HepG2 (cell line): ENCODE measurements around the gene PDGFB. TPM values are rescaled to one million over a fixed set of nuclear protein-coding genes. Genes with fewer than 3 reads are reported as not detected.

ENCODE experiments used
- AHR ChIP-seq: IDR thresholded peaks from 2 replicates; pipeline ENCODE4 v1.6.1; 2018; ENCODE audit warnings: missing genetic modification reagents, missing compliant biosample characterization
- CHCHD3 ChIP-seq: sonication (generic); formaldehyde crosslinking; IDR thresholded peaks from 2 replicates; pipeline ENCODE4 v1.8.0; 2022; ENCODE audit warnings: mild to moderate bottlenecking, missing genetic modification reagents, moderate library complexity
- EP300 ChIP-seq, 3 experiments: sonication (generic) in 1 of 3; formaldehyde crosslinking in 1 of 3; IDR thresholded peaks; 2 replicates each; pipeline versions ENCODE4 v1.5.1 to v1.6.1; 2011 to 2020; ENCODE audit warnings: low read depth in 2 of 3, low read length in 2 of 3, borderline replicate concordance in 1 of 3, improper control_type of control experiment in 1 of 3, mild to moderate bottlenecking in 1 of 3, missing genetic modification reagents in 1 of 3, moderate library complexity in 1 of 3
- KAT7 ChIP-seq: IDR thresholded peaks from 2 replicates; pipeline ENCODE4 v1.6.1; 2018; ENCODE audit warnings: borderline replicate concordance, missing compliant biosample characterization
- KLF9 ChIP-seq: IDR thresholded peaks from 2 replicates; pipeline ENCODE4 v1.6.1; 2016; ENCODE audit warnings: low read depth
- KMT2A ChIP-seq: sonication (generic); formaldehyde crosslinking; IDR thresholded peaks from 2 replicates; pipeline ENCODE4 v1.4.0; 2020; ENCODE audit warnings: missing genetic modification reagents
- LCORL ChIP-seq, 2 experiments: fragments of 450-650 bp in 1 of 2; sonication (generic) in 1 of 2; formaldehyde crosslinking in 1 of 2; IDR thresholded peaks; 2 replicates each; pipeline versions ENCODE4 v1.5.0 to v1.6.1; 2017 to 2020; ENCODE audit warnings: antibody characterized with exemption in 1 of 2, missing genetic modification reagents in 1 of 2
- MXD4 ChIP-seq: IDR thresholded peaks from 2 replicates; pipeline ENCODE4 v1.6.1; 2016; ENCODE audit warnings: mild to moderate bottlenecking, missing biosample characterization, missing genetic modification reagents
- NCOA1 ChIP-seq: sonication (generic); formaldehyde crosslinking; IDR thresholded peaks from 2 replicates; pipeline ENCODE4 v1.9.0; 2021; ENCODE audit warnings: missing genetic modification reagents
- NR1H2 ChIP-seq: sonication (generic); formaldehyde crosslinking; IDR thresholded peaks from 2 replicates; pipeline ENCODE4 v1.8.1; 2022; ENCODE audit warnings: low read depth, missing genetic modification reagents, borderline replicate concordance
- RELA ChIP-seq: sonication (generic); formaldehyde crosslinking; IDR thresholded peaks from 2 replicates; pipeline ENCODE4 v1.4.0; 2020; ENCODE audit warnings: missing genetic modification reagents
- SRSF9 ChIP-seq: fragments of 200-400 bp; formaldehyde crosslinking; IDR thresholded peaks from 2 replicates; pipeline ENCODE4 v1.6.1; 2018; ENCODE audit warnings: borderline replicate concordance, mild to moderate bottlenecking, low read depth, low read length; ENCODE audit not compliant: insufficient read depth, poor library complexity, severe bottlenecking
- TEAD3 ChIP-seq: optimal IDR thresholded peaks from 2 replicates; pipeline ENCODE3; 2016; ENCODE audit warnings: borderline replicate concordance
- ZBTB10 ChIP-seq: sonication (generic); formaldehyde crosslinking; IDR thresholded peaks from 2 replicates; pipeline ENCODE4 v1.4.0; 2020; ENCODE audit warnings: missing genetic modification reagents, borderline replicate concordance
- ZBTB7B ChIP-seq: sonication (generic); formaldehyde crosslinking; IDR thresholded peaks from 2 replicates; pipeline ENCODE4 v1.4.0; 2020; ENCODE audit warnings: missing genetic modification reagents
- ZIK1 ChIP-seq: sonication (generic); formaldehyde crosslinking; IDR thresholded peaks from 2 replicates; pipeline ENCODE4 v1.5.0; 2020; ENCODE audit warnings: mild to moderate bottlenecking, low read depth, missing genetic modification reagents, borderline replicate concordance
- ZMYM4 ChIP-seq: sonication (generic); formaldehyde crosslinking; IDR thresholded peaks from 2 replicates; pipeline ENCODE4 v1.8.1; 2023; ENCODE audit warnings: mild to moderate bottlenecking, missing genetic modification reagents
- ZNF292 ChIP-seq: sonication (generic); formaldehyde crosslinking; IDR thresholded peaks from 2 replicates; pipeline ENCODE4 v1.8.1; 2022; ENCODE audit warnings: mild to moderate bottlenecking, low read depth, missing genetic modification reagents, borderline replicate concordance
- polyA plus RNA-seq, 8 experiments: library from polyadenylated mRNA; depleted of rRNA in 3 of 8; stranded (reverse) in 7 of 8; unstranded in 1 of 8; fragments of >200 nt; fragmentation: Illumina TruSeq in 4 of 8; extraction: Trizol in 4 of 8; gene quantifications; 2 replicates each; pipeline versions ENCODE4 v1.2.1 to v1.2.3, GENCODE V29; 2011 to 2016; ENCODE audit warnings: low read depth in 4 of 8, missing spikeins in 1 of 8, mixed read lengths in 1 of 8; ENCODE audit not compliant: insufficient read depth in 1 of 8
- total RNA-seq, 5 experiments: library from RNA; depleted of rRNA; stranded (reverse); fragments of >200 nt; fragmentation: Illumina TruSeq; extraction: Trizol; gene quantifications; 2 replicates each; pipeline ENCODE4 v1.2.3, GENCODE V29; 2016; ENCODE audit warnings: low read depth in 1 of 5

Gene PDGFB
- total and polyA plus RNA-seq, 2 of the 13 experiments (the other 11 are each of a cell fraction or from before 2014, with no cell fraction given): 1.4 to 10.1 TPM

- TF ChIP-seq ZBTB7B (CRISPR knock-in tag) (peak; percentile 73; the same call in 1 of the 2 replicates), ZIK1 (CRISPR knock-in tag) (peak; percentile 55; the same call in 1 of the 2 replicates), RELA (CRISPR knock-in tag) (no peak), KMT2A (CRISPR knock-in tag) (peak; percentile 41; the same call in 1 of the 2 replicates), KAT7 (CRISPR knock-in tag) (no peak; the same call in 1 of the 2 replicates), AHR (CRISPR knock-in tag) (peak; percentile 82), ZMYM4 (CRISPR knock-in tag) (peak; percentile 56; the same call in 1 of the 2 replicates), SRSF9 (no peak), TEAD3 (peak; percentile 82), NCOA1 (CRISPR knock-in tag) (0 out of 2 replicates have a peak, but pooled peaks have one; percentile 30), LCORL (IDR thresholded peaks at IDR 0.05) (peak; percentile 92), LCORL (CRISPR knock-in tag; IDR thresholded peaks at IDR 0.05) (peak; percentile 96), KLF9 (CRISPR knock-in tag) (no peak), MXD4 (CRISPR knock-in tag) (no peak; the same call in 1 of the 2 replicates), NR1H2 (CRISPR knock-in tag) (no peak), ZNF292 (CRISPR knock-in tag) (peak; percentile 76), EP300 (IDR thresholded peaks at IDR 0.05; ENCODE audit: low read depth in 2 of 2, low read length in 2 of 2) (peak in 1 of 2 experiments; percentile 55; a peak in 2 of 4 replicates), EP300 (CRISPR knock-in tag; IDR thresholded peaks at IDR 0.05; ENCODE audit: borderline replicate concordance) (peak; percentile 63; the same call in 1 of the 2 replicates), ZBTB10 (CRISPR knock-in tag) (no peak), CHCHD3 (peak; percentile 86; the same call in 1 of the 2 replicates)
Measured at GRCh38 chr22:39240831-39241793, 3.7 kb downstream of the PDGFB start (continued).
